ENCODE measurements around the gene WDFY4. TPM values are rescaled to one million over a fixed set of nuclear protein-coding genes. Genes with fewer than 3 reads are reported as not detected.
A peak's percentile ranks its signal among the peaks of the same experiment; 100 is the strongest.

WDFY4 gene
- total and polyA plus RNA-seq, 9 of the 15 experiments (the other 6 are each of a cell fraction or from before 2014, with no cell fraction given), result 0.01 to 0.02 (median 0.01) TPM; not detected in 6

DNA sequence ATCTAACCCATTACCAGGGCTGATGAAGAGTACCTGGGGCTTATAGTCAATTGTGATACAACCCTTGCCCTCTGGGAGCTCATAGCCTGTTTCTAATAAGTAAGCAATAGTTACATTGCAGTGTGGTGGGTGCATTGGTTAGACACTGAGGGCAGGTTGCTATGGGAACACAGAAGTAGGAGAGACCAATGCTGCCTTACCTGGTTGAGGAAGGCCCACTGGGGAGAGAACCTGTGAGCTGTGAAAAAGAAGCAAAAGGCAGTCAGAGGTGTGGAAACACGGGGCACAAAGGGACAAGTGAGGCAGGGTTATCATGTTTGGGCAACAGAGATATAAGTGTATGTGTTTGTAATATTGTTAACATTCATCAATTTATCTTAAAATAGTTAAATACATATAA, 51.9 kb downstream of the WDFY4 start:
- H3K36me3 ChIP-seq (ENCODE audit: control insufficient read depth, insufficient read depth, low read length), result no peaks in the 10 kb centered on the region
- H3K27me3 ChIP-seq (ENCODE audit: control insufficient read depth in 2 of 2, insufficient read depth in 2 of 2, low read length in 2 of 2), result peaks cover 0 to 12% of the 10 kb centered on the region in 2 experiments; a peak in 4 of 5 replicates
- ChIA-PET CTCF (ENCODE audit: low intra/inter-chr PET ratio) (no interaction called here), POLR2A (no interaction called here)
- no TSS peak for BruUV-seq (replicated peaks)
- H3K4me1 ChIP-seq (replicated peaks in 1 of 2; ENCODE audit: control insufficient read depth in 2 of 2, insufficient read depth in 2 of 2, low read length in 2 of 2), result no peaks in the 10 kb centered on the region
- H3K9ac ChIP-seq (ENCODE audit: insufficient read depth in 1 of 2, low read depth in 2 of 2, low read length in 2 of 2), result no peak overlapping the region
- no peak overlapping the region for H2AFZ ChIP-seq (ENCODE audit: low read depth, low read length)
- no peak overlapping the region for H3K27ac ChIP-seq (ENCODE audit: extremely low read depth, low read depth, low read length)
- H3K4me2 ChIP-seq (ENCODE audit: insufficient read depth, low read length), result no peak overlapping the region
- DNase-seq (ENCODE audit: extremely low read depth in 1 of 4, low spot score in 3 of 4) (no peak), ATAC-seq (no peak), FAIRE-seq (no peak)
- WGBS (ENCODE audit: insufficient coverage, low coverage, missing lambda C conversion rate), result 0% methylated on average over 1 of the region's 1 CpG
- H3K4me3 ChIP-seq, result no peak overlapping the region
- H3K9me3 ChIP-seq (replicated peaks; ENCODE audit: control insufficient read depth, insufficient read depth, low read depth, low read length), result no peaks in the 10 kb centered on the region
- H3K9me1 ChIP-seq (ENCODE audit: control insufficient read depth, insufficient read depth, low read length), result no peaks in the 10 kb centered on the region
- in situ Hi-C loops (cut with MboI), result no loop called here
- H4K20me1 ChIP-seq (replicated peaks; ENCODE audit: control insufficient read depth, insufficient read depth, low read length), result no peaks in the 10 kb centered on the region; the same call in 1 of the 2 replicates
- TF ChIP-seq YY1 (IDR thresholded peaks at IDR 0.05; ENCODE audit: borderline replicate concordance in 1 of 3, control insufficient read depth in 1 of 3, extremely low read depth in 1 of 3, insufficient read depth in 3 of 3, insufficient read length in 1 of 3, insufficient replicate concordance in 2 of 3, low read depth in 1 of 3, low read length in 2 of 3), result no peak
- TF ChIP-seq HNRNPLL (IDR thresholded peaks at IDR 0.05; ENCODE audit: low read depth, low read length, poor library complexity, severe bottlenecking), result no peak
- no peak for TF ChIP-seq NCOA1 (IDR thresholded peaks at IDR 0.05; ENCODE audit: low read depth)
- peak; percentile 26; the same call in 1 of the 2 replicates for TF ChIP-seq RFX1 (IDR thresholded peaks at IDR 0.05)
- no peak for TF ChIP-seq NFIX (CRISPR knock-in tag; IDR thresholded peaks at IDR 0.05; ENCODE audit: low read depth)
- TF ChIP-seq SMAD1 (IDR thresholded peaks at IDR 0.05; ENCODE audit: low read depth, low read length, partially characterized antibody), result no peak
- TF ChIP-seq, protein P1, sequence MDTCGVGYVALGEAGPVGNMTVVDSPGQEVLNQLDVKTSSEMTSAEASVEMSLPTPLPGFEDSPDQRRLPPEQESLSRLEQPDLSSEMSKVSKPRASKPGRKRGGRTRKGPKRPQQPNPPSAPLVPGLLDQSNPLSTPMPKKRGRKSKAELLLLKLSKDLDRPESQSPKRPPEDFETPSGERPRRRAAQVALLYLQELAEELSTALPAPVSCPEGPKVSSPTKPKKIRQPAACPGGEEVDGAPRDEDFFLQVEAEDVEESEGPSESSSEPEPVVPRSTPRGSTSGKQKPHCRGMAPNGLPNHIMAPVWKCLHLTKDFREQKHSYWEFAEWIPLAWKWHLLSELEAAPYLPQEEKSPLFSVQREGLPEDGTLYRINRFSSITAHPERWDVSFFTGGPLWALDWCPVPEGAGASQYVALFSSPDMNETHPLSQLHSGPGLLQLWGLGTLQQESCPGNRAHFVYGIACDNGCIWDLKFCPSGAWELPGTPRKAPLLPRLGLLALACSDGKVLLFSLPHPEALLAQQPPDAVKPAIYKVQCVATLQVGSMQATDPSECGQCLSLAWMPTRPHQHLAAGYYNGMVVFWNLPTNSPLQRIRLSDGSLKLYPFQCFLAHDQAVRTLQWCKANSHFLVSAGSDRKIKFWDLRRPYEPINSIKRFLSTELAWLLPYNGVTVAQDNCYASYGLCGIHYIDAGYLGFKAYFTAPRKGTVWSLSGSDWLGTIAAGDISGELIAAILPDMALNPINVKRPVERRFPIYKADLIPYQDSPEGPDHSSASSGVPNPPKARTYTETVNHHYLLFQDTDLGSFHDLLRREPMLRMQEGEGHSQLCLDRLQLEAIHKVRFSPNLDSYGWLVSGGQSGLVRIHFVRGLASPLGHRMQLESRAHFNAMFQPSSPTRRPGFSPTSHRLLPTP (IDR thresholded peaks at IDR 0.05; ENCODE audit: borderline replicate concordance, extremely low read depth, insufficient read length), result no peak
- intact Hi-C loops (cut with micrococcal nuclease), result no loop called here
- no peaks in the 10 kb centered on the region for H3K79me2 ChIP-seq (ENCODE audit: control insufficient read depth, insufficient read depth, low read length)
